SH-SY5Y (cell line): ENCODE results near the gene BANP.

ENCODE experiments used
- GATA2 ChIP-seq: IDR thresholded peaks from 2 replicates; pipeline ENCODE4 v1.6.1; 2011; ENCODE audit warnings: mild to moderate bottlenecking, low read depth, low read length
- GATA3 ChIP-seq: IDR thresholded peaks from 2 replicates; pipeline ENCODE4 v1.6.1; 2011; ENCODE audit warnings: low read depth, mild to moderate bottlenecking, low read length, moderate library complexity

DNA sequence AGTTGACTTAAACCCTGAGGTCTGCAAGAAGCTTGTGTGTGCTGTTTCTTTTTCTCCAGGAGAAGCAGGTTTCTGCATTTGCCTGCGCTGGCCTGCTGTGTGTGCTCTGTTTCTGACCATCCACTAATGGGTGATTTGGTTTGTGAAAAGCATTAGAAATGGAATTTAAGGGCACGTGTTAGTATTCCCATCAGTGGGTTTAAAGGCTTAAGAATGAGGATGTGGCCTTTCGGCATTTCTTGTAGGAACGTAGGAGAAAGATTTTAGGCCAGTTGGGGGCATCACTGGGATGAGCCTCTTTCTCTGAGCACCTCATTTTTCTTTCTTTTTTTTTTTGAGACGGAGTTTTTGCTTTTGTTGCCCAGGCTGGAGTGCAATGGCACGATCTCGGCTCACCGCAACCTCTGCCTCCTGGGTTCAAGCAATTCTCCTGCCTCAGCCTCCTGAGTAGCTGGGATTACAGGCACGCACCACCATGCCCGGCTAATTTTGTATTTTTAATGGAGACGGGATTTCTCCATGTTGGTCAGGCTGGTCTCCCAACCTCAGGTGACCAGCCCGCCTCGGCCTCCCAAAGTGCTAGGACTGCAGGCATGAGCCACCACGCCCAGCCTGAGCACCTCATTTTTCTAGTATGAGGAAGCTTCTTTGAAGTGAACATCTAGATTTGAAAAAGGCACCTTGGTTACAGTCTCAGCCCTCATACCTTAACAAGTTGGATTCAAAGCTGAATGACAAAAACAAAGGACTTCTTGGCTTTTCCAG, 110.3 kb downstream of the BANP start:
- TF ChIP-seq GATA2 (no peak), GATA3 (no peak)
